GM12878 (cell line): ENCODE measurements around the gene TROAP. TPM values are rescaled to one million over a fixed set of nuclear protein-coding genes. Genes with fewer than 3 reads are reported as not detected.

Experiments
- BHLHE40 ChIP-seq, 2 experiments: fragments of 450-650 bp in 1 of 2; IDR thresholded peaks; 2 replicates each; pipeline ENCODE4 v1.6.1; 2011 to 2017; ENCODE audit warnings: low read depth in 2 of 2, borderline replicate concordance in 1 of 2, improper control_type of control experiment in 1 of 2, low read length in 1 of 2, mild to moderate bottlenecking in 1 of 2
- CBX5 ChIP-seq: sonication (generic); IDR thresholded peaks from 2 replicates; pipeline ENCODE4 v1.6.1; 2016; ENCODE audit warnings: low read depth, moderate library complexity, mild to moderate bottlenecking, inconsistent platforms
- IRF4 ChIP-seq: IDR thresholded peaks from 2 replicates; pipeline ENCODE4 v1.6.1; 2011; ENCODE audit warnings: low read depth, low read length
- KDM1A ChIP-seq: fragments of 200-600 bp; sonication (generic); IDR thresholded peaks from 2 replicates; pipeline ENCODE4 v1.6.1; 2016; ENCODE audit warnings: borderline replicate concordance
- MYB ChIP-seq: fragments of 150-350 bp; IDR thresholded peaks from 2 replicates; pipeline ENCODE4 v1.6.1; 2014; ENCODE audit warnings: mild to moderate bottlenecking, low read depth, low read length, borderline replicate concordance
- NFYA ChIP-seq: IDR thresholded peaks from 2 replicates; pipeline ENCODE4 v1.6.1; 2011; ENCODE audit warnings: low read depth, mild to moderate bottlenecking, low read length, improper control_type of control experiment, borderline replicate concordance
- RAD21 ChIP-seq: IDR thresholded peaks from 2 replicates; pipeline ENCODE4 v1.6.1; 2011; ENCODE audit warnings: mild to moderate bottlenecking, low read depth, low read length, moderate library complexity; ENCODE audit not compliant: insufficient read depth
- RB1 ChIP-seq: fragments of 450-650 bp; formaldehyde crosslinking; IDR thresholded peaks from 2 replicates; pipeline ENCODE4 v1.6.1; 2017; ENCODE audit warnings: mild to moderate bottlenecking, borderline replicate concordance
- SIX5 ChIP-seq: IDR thresholded peaks from 2 replicates; pipeline ENCODE4 v1.6.1; 2011; ENCODE audit warnings: mild to moderate bottlenecking, low read depth, low read length, moderate library complexity; ENCODE audit not compliant: severe bottlenecking
- polyA plus RNA-seq, 11 experiments: library from polyadenylated mRNA; depleted of rRNA in 4 of 11; unstranded in 6 of 11; stranded (reverse) in 5 of 11; fragments of >200 nt; fragmentation: Nextera tagmentation in 4 of 11; fragmentation: Illumina TruSeq in 1 of 11; extraction: Ambion mirVana in 4 of 11; extraction: Trizol in 1 of 11; gene quantifications; 1 replicate in 1 of 11; 2 replicates in 10 of 11; pipeline versions ENCODE4 v1.2.1 to v1.2.3, GENCODE V29; 2011 to 2016; ENCODE audit warnings: inconsistent platforms in 2 of 11, missing spikeins in 2 of 11, low read depth in 1 of 11
- total RNA-seq, 4 experiments: library from RNA; depleted of rRNA in 3 of 4; stranded (reverse); fragments of >200 nt in 3 of 4; fragmentation: Illumina TruSeq in 1 of 4; extraction: Trizol in 1 of 4; gene quantifications; 2 replicates each; pipeline versions ENCODE4 v1.2.1 to v1.2.3, GENCODE V29; 2013 to 2021
- TF ChIP-seq, protein P1 (sequence below): IDR thresholded peaks from 2 replicates; pipeline ENCODE4 v1.6.1; 2011; ENCODE audit warnings: borderline replicate concordance, low read depth, mild to moderate bottlenecking, moderate library complexity, low read length; ENCODE audit not compliant: insufficient read depth, poor library complexity, severe bottlenecking
- TF ChIP-seq, protein P2 (sequence below): IDR thresholded peaks from 2 replicates; pipeline ENCODE4 v1.6.1; 2012; ENCODE audit warnings: mild to moderate bottlenecking, low read depth, low read length
- TF ChIP-seq, protein P3 (sequence below): IDR thresholded peaks from 2 replicates; pipeline ENCODE4 v1.6.1; 2012; ENCODE audit warnings: low read depth, low read length, improper control_type of control experiment
- TF ChIP-seq, protein P4 (sequence below): fragments of 150-350 bp; IDR thresholded peaks from 2 replicates; pipeline ENCODE4 v1.6.1; 2014; ENCODE audit warnings: mild to moderate bottlenecking, low read depth, low read length
- TF ChIP-seq, protein P5 (sequence below): IDR thresholded peaks from 2 replicates; pipeline ENCODE4 v1.6.1; 2011; ENCODE audit warnings: low read depth, low read length, improper control_type of control experiment, borderline replicate concordance
- TF ChIP-seq, protein P6 (sequence below): fragments of 450-650 bp; formaldehyde crosslinking; IDR thresholded peaks from 2 replicates; pipeline ENCODE4 v1.4.0; 2020; ENCODE audit warnings: mild to moderate bottlenecking, moderate library complexity

TROAP gene
- total and polyA plus RNA-seq, 10 of the 15 experiments (the other 5 are each of a cell fraction or from before 2014, with no cell fraction given): 26.8 to 93.7 (median 52.6) TPM

DNA sequence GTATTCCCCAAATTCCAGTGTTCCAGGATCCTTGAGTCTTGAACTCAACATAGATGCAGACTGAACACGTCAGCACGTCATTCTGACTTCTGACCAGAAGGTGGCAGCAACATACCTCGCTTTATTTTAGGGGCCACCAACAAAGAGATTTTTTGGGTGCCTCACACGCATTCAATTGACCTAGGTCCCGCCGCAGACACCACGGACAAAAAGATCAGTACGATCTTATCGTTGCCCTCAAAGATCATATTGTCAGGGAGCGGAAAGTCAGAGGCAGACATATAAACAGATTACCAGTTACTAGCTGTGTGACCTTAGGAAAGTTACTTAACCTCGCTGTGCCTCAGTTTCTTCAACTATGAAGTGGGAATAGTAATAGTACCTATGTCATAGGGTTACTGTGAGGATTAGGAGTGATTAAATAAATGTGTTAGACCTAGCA lies 34.6 kb upstream of the TROAP start (continued):
- TF ChIP-seq, protein P1, sequence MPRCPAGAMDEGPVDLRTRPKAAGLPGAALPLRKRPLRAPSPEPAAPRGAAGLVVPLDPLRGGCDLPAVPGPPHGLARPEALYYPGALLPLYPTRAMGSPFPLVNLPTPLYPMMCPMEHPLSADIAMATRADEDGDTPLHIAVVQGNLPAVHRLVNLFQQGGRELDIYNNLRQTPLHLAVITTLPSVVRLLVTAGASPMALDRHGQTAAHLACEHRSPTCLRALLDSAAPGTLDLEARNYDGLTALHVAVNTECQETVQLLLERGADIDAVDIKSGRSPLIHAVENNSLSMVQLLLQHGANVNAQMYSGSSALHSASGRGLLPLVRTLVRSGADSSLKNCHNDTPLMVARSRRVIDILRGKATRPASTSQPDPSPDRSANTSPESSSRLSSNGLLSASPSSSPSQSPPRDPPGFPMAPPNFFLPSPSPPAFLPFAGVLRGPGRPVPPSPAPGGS: no peak
- TF ChIP-seq, protein P2, sequence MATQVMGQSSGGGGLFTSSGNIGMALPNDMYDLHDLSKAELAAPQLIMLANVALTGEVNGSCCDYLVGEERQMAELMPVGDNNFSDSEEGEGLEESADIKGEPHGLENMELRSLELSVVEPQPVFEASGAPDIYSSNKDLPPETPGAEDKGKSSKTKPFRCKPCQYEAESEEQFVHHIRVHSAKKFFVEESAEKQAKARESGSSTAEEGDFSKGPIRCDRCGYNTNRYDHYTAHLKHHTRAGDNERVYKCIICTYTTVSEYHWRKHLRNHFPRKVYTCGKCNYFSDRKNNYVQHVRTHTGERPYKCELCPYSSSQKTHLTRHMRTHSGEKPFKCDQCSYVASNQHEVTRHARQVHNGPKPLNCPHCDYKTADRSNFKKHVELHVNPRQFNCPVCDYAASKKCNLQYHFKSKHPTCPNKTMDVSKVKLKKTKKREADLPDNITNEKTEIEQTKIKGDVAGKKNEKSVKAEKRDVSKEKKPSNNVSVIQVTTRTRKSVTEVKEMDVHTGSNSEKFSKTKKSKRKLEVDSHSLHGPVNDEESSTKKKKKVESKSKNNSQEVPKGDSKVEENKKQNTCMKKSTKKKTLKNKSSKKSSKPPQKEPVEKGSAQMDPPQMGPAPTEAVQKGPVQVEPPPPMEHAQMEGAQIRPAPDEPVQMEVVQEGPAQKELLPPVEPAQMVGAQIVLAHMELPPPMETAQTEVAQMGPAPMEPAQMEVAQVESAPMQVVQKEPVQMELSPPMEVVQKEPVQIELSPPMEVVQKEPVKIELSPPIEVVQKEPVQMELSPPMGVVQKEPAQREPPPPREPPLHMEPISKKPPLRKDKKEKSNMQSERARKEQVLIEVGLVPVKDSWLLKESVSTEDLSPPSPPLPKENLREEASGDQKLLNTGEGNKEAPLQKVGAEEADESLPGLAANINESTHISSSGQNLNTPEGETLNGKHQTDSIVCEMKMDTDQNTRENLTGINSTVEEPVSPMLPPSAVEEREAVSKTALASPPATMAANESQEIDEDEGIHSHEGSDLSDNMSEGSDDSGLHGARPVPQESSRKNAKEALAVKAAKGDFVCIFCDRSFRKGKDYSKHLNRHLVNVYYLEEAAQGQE: no peak
- TF ChIP-seq MYB: no peak
- no peak for TF ChIP-seq KDM1A
- TF ChIP-seq CBX5: no peak
- no peak for TF ChIP-seq SIX5
- TF ChIP-seq, protein P3, sequence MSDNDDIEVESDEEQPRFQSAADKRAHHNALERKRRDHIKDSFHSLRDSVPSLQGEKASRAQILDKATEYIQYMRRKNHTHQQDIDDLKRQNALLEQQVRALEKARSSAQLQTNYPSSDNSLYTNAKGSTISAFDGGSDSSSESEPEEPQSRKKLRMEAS: no peak
- TF ChIP-seq, protein P4, sequence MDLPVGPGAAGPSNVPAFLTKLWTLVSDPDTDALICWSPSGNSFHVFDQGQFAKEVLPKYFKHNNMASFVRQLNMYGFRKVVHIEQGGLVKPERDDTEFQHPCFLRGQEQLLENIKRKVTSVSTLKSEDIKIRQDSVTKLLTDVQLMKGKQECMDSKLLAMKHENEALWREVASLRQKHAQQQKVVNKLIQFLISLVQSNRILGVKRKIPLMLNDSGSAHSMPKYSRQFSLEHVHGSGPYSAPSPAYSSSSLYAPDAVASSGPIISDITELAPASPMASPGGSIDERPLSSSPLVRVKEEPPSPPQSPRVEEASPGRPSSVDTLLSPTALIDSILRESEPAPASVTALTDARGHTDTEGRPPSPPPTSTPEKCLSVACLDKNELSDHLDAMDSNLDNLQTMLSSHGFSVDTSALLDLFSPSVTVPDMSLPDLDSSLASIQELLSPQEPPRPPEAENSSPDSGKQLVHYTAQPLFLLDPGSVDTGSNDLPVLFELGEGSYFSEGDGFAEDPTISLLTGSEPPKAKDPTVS: no peak
- 0 out of 2 replicates have a peak, but pooled peaks have one; percentile 58 for TF ChIP-seq RB1
- TF ChIP-seq, protein P5, sequence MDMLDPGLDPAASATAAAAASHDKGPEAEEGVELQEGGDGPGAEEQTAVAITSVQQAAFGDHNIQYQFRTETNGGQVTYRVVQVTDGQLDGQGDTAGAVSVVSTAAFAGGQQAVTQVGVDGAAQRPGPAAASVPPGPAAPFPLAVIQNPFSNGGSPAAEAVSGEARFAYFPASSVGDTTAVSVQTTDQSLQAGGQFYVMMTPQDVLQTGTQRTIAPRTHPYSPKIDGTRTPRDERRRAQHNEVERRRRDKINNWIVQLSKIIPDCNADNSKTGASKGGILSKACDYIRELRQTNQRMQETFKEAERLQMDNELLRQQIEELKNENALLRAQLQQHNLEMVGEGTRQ: no peak
- TF ChIP-seq IRF4: no peak
- TF ChIP-seq, protein P6, sequence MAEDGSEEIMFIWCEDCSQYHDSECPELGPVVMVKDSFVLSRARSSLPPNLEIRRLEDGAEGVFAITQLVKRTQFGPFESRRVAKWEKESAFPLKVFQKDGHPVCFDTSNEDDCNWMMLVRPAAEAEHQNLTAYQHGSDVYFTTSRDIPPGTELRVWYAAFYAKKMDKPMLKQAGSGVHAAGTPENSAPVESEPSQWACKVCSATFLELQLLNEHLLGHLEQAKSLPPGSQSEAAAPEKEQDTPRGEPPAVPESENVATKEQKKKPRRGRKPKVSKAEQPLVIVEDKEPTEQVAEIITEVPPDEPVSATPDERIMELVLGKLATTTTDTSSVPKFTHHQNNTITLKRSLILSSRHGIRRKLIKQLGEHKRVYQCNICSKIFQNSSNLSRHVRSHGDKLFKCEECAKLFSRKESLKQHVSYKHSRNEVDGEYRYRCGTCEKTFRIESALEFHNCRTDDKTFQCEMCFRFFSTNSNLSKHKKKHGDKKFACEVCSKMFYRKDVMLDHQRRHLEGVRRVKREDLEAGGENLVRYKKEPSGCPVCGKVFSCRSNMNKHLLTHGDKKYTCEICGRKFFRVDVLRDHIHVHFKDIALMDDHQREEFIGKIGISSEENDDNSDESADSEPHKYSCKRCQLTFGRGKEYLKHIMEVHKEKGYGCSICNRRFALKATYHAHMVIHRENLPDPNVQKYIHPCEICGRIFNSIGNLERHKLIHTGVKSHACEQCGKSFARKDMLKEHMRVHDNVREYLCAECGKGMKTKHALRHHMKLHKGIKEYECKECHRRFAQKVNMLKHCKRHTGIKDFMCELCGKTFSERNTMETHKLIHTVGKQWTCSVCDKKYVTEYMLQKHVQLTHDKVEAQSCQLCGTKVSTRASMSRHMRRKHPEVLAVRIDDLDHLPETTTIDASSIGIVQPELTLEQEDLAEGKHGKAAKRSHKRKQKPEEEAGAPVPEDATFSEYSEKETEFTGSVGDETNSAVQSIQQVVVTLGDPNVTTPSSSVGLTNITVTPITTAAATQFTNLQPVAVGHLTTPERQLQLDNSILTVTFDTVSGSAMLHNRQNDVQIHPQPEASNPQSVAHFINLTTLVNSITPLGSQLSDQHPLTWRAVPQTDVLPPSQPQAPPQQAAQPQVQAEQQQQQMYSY (CRISPR knock-in tag): no peak
- no peak for TF ChIP-seq BHLHE40 (IDR thresholded peaks at IDR 0.05; ENCODE audit: borderline replicate concordance in 1 of 2, low read depth in 2 of 2, low read length in 1 of 2)
- TF ChIP-seq RAD21: peak; percentile 85
- TF ChIP-seq NFYA: no peak
